Measurements from ENCODE around the gene ITGB5. TPM values are rescaled to one million over a fixed set of nuclear protein-coding genes. Genes with fewer than 3 reads are reported as not detected.
A peak's percentile ranks its signal among the peaks of the same experiment; 100 is the strongest.

The ITGB5 gene
- total RNA-seq, 1 donor, result 308 TPM

DNA sequence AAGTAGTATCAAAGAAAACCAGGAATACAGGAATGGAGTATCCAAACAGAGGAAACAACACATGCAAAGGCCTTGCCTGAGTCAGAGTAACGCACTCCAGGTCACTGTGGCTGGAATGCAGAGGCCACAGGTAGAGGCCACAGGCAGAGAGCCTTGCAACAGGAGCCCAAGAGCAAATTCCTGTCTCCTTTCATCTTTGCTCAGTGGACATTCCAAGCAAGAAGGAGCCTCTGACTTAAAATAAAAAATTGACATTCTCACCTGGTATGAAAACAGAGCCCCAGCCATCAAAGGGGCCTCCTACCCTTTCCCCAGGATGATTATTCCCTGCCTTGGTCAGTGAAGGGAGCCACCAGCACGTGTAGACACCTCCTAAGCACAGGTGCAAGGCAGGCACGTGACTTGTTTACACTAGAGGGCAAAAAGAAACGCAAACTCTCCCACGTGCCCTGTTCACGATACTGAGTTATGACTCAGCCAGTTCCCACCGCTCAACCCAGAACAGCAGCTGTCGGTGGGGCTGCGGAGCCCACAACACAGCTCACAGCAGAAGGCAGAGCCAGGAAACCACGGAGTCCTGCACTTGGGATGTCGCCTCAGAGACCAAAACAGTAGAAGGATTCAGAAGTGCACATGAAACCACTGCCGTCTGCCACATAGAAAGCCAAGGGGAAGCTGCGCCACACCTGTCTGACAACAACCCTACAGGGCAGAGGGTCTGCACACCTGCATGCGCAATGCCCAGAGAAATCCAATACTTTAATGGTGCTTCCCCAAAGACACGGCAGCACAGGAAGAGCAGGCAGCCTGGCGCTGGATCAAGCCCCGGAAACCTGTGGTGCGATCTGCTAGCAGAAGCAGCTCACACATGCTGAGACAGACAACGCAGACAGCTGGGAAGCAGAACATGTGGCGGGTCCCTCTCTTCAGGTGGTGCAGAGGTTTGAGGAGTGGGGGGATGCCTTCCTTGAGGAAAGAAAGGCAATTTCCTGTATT, 52.1 kb downstream of the ITGB5 start:
- TF ChIP-seq, protein P1, sequence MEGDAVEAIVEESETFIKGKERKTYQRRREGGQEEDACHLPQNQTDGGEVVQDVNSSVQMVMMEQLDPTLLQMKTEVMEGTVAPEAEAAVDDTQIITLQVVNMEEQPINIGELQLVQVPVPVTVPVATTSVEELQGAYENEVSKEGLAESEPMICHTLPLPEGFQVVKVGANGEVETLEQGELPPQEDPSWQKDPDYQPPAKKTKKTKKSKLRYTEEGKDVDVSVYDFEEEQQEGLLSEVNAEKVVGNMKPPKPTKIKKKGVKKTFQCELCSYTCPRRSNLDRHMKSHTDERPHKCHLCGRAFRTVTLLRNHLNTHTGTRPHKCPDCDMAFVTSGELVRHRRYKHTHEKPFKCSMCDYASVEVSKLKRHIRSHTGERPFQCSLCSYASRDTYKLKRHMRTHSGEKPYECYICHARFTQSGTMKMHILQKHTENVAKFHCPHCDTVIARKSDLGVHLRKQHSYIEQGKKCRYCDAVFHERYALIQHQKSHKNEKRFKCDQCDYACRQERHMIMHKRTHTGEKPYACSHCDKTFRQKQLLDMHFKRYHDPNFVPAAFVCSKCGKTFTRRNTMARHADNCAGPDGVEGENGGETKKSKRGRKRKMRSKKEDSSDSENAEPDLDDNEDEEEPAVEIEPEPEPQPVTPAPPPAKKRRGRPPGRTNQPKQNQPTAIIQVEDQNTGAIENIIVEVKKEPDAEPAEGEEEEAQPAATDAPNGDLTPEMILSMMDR (IDR thresholded peaks at IDR 0.05; ENCODE audit: insufficient read depth, low read length), result no peak
- no peak overlapping the region for H3K4me3 ChIP-seq (ENCODE audit: low read depth, low read length)
- DNase-seq (ENCODE audit: low read depth), result no peak

DNA sequence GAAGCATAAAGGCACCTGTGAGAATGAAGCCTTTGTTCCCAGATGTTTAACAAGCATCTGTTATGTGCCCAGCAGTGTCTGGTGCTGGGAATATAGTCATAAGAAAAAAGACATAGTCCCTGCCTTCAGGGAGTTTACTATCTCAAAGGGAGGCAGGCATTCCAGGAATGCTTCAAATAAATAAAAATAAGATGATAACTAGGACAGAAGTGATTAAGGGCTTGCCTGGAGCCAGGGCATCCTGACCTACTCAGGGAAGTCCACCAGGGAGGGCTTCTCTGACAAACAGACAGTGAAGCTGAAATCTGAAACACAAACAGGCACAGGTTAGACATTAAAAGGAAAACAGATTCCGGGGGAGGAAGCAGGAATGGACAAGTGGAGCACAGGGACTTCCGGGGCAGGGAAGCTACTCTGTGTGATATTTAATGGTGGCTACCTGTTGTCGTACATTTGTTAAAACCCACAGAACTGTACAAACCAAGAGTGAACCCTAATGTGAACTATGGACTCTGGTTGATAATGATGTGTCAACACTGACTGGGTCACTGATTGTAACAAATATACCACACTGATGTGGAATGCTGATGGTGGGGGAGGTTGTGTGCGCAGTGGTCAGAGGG, 53.3 kb downstream of the ITGB5 start:
- DNase-seq (ENCODE audit: low read depth), result no peak
- TF ChIP-seq, protein P1 (IDR thresholded peaks at IDR 0.05; ENCODE audit: insufficient read depth, low read length), result no peak
- no peak overlapping the region for H3K4me3 ChIP-seq (ENCODE audit: low read depth, low read length)

DNA sequence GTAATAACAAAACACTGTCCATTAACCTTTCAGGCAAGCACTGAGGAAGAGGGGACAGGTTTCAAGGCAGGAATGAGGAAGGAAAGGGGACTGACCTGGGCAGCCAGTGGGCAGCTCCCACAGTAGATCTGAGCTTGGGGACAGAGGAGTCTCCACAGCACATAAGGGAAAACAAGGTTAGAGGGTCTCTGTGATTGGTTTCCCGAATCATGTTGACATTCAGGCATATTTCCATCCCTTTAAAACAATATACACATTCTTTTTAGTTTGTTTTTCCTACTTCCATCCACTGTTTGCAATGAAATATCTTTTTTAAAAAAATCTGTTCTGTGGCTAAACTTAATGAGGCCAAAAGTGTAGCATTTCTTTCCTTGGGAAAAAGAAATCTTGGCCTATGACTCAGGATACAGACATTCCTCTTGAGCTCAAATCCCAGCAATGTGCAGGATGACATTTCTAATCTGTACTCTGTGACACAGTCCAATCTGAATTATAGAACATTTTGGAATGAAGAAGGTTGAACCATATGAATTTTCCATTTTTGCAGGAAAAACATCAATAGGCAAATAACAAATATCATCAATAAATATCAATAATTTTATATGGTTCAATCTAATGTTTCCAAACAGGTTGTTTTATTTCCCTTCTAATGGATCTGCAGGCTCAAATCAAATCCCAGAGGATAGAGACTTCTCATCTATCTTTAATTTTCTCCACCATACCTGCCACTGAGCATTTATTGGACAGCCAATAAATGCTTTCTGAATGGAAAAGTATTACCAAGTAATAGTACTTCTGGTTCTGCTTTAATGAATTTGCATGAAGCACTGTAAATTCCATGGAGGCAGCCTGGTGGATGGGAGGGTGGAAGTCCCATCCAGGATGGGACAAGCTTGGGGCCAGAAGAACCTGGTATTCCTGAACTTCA, 54.1 kb downstream of the ITGB5 start:
- no peak overlapping the region for H3K4me3 ChIP-seq (ENCODE audit: low read depth, low read length)
- TF ChIP-seq, protein P1 (IDR thresholded peaks at IDR 0.05; ENCODE audit: insufficient read depth, low read length), result no peak

DNA sequence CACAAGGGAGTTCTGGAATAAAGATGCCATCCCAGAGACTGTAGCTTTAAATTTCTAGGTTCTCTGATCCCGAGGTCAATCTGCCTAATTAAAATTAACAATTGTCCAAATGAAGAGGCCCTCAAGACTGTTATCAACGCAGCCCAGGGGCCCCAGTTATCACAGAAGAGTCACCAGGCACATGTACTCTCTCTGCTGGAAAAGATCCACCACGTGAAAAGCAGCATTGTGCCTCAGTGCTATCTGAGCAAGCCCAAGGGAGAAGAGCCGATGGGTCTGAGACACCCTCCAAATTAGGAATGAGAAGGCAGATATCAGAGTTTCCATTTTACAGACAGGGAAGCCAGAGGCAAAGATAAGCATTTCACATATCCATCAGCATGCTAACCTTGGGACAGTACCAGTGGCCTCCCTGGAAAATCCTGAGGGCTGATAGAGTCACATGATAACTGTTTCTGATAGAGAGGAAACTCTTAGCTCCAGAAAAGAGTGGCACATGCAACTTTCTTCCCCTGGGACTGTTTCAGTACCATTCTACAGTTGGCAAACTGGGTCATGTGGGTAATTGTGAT, 55.5 kb downstream of the ITGB5 start:
- no peak for DNase-seq (ENCODE audit: low read depth)
- TF ChIP-seq, protein P1 (IDR thresholded peaks at IDR 0.05; ENCODE audit: insufficient read depth, low read length), result no peak
- H3K4me3 ChIP-seq (ENCODE audit: low read depth, low read length), result no peak overlapping the region

More for the DNA sequence above, 54.1 kb downstream of the ITGB5 start:
- DNase-seq (ENCODE audit: low read depth), result peak; percentile 92

DNA sequence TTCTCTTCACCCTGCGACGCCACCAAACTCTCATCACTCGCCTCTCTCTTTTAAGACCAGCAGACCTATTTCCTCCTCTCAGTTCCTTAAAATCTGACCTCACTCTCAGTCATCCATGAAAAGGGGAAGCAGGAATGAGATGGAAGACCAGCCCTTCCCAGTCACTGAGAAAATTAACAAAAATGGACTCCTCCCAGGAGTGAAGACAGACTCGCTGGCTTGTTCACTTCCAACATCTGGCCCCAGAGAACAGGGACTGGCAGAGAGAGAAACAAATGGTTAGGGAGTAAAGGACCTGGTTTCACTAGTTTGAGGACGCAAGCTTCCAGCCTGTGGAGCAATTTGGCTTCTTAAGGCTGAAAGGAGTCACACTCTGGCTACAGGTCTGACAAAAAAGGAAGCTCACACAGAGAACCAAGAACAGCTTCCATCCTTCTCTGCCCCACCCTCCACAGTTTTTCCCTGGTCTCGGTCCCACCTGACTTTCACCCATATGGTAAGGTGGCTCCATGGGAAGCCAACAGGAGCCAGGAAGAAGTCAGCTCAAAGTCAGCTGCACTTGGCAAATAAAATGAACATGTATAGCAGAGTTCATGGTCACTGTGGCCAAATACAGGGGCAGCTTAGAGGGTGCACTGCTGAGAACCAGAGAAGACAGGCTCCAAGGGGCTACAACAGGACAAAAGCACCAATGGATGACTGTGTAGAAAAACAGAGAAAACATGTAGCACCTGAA, 57.2 kb downstream of the ITGB5 start:
- TF ChIP-seq, protein P1 (IDR thresholded peaks at IDR 0.05; ENCODE audit: insufficient read depth, low read length), result no peak
- DNase-seq (ENCODE audit: low read depth), result peak; percentile 52
- no peak overlapping the region for H3K4me3 ChIP-seq (ENCODE audit: low read depth, low read length)
